Measurements from ENCODE around the gene U2AF2.

U2AF2 gene

DNA sequence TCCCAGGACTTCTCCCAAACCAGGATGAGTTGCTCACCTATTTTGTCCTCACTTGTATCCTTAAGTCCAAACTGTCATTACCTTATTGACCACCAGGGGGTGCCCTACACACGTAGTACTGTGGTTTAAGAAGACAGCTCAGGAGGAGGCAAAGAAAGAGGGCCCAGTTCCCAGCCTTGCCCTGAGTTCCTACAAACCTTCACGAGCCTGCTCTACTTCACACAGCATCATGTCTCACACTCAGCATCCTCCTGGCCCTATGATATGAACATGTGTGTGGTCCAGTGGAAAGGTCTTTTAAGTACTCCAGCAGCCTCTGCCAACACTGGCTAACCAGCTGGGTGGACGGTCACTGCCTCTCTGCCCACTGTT, 22.4 kb upstream of the U2AF2 start:
- Histone ChIP-seq H3K27me3 (replicated peaks; ENCODE audit: control insufficient read depth, insufficient read depth, low read length) (no peaks in the 10 kb centered on the region), H3K4me3 (replicated peaks; ENCODE audit: low read depth, low read length) (no peak overlapping the region), H3K36me3 (ENCODE audit: control insufficient read depth, insufficient read depth, low read length) (no peaks in the 10 kb centered on the region; the same call in 1 of the 2 replicates)
- TF ChIP-seq, protein P1, sequence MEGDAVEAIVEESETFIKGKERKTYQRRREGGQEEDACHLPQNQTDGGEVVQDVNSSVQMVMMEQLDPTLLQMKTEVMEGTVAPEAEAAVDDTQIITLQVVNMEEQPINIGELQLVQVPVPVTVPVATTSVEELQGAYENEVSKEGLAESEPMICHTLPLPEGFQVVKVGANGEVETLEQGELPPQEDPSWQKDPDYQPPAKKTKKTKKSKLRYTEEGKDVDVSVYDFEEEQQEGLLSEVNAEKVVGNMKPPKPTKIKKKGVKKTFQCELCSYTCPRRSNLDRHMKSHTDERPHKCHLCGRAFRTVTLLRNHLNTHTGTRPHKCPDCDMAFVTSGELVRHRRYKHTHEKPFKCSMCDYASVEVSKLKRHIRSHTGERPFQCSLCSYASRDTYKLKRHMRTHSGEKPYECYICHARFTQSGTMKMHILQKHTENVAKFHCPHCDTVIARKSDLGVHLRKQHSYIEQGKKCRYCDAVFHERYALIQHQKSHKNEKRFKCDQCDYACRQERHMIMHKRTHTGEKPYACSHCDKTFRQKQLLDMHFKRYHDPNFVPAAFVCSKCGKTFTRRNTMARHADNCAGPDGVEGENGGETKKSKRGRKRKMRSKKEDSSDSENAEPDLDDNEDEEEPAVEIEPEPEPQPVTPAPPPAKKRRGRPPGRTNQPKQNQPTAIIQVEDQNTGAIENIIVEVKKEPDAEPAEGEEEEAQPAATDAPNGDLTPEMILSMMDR (IDR thresholded peaks at IDR 0.05; ENCODE audit: insufficient read depth, low read length, poor library complexity, severe bottlenecking), result peak; percentile 73
- no peak for DNase-seq (ENCODE audit: extremely low read depth, insufficient read length)

DNA sequence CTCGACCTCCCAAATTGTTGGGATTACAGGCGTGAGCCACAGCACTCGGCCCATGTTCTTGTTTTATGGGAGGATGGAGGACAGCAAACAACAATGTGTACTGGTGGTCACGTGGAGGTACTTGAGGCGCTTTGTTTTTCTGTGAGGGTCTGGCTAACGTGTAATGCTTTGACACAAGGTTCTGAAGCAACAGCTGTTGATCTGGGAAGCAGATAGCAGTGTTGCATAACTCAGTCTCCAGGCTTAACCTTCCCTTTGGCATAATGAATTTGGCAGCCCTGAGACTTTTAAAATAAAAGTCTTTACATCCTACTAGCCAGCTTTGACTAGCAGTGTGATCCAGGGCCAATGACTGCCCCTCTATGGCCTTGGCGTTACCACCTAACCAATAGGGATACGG, 21.0 kb upstream of the U2AF2 start:
- TF ChIP-seq, protein P1 (IDR thresholded peaks at IDR 0.05; ENCODE audit: insufficient read depth, low read length, poor library complexity, severe bottlenecking), result no peak
- H3K4me3 ChIP-seq (replicated peaks; ENCODE audit: low read depth, low read length), result peak overlapping the region; percentile 99; the same call in 1 of the 2 replicates
- no peaks in the 10 kb centered on the region; the same call in 1 of the 2 replicates for H3K36me3 ChIP-seq (ENCODE audit: control insufficient read depth, insufficient read depth, low read length)
- no peak for DNase-seq (ENCODE audit: extremely low read depth, insufficient read length)
- H3K27me3 ChIP-seq (replicated peaks; ENCODE audit: control insufficient read depth, insufficient read depth, low read length), result no peaks in the 10 kb centered on the region

DNA sequence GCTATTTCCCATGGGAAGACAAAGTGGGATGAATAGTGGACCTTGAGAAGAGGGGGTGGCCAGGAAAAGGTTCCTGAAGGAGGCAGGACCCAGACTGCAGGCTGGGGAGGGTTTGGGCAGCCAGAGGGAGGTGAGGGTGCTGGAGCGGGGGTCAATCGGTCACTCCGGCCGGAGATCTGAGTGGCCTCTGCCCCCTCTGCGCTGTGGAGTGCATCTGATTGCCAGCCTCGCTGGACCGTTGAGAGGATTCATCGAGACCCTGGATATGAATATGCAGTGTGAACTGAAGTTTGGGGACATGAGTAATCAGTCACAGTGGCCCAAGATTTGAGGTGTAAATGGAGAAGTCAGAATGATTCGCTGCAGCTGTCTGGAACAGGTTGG, 19.5 kb upstream of the U2AF2 start:
- TF ChIP-seq, protein P1 (IDR thresholded peaks at IDR 0.05; ENCODE audit: insufficient read depth, low read length, poor library complexity, severe bottlenecking), result no peak
- DNase-seq (ENCODE audit: extremely low read depth, insufficient read length), result no peak
- Histone ChIP-seq H3K36me3 (ENCODE audit: control insufficient read depth, insufficient read depth, low read length) (no peaks in the 10 kb centered on the region; the same call in 1 of the 2 replicates), H3K27me3 (replicated peaks; ENCODE audit: control insufficient read depth, insufficient read depth, low read length) (no peaks in the 10 kb centered on the region), H3K4me3 (replicated peaks; ENCODE audit: low read depth, low read length) (peak overlapping the region; percentile 99)

DNA sequence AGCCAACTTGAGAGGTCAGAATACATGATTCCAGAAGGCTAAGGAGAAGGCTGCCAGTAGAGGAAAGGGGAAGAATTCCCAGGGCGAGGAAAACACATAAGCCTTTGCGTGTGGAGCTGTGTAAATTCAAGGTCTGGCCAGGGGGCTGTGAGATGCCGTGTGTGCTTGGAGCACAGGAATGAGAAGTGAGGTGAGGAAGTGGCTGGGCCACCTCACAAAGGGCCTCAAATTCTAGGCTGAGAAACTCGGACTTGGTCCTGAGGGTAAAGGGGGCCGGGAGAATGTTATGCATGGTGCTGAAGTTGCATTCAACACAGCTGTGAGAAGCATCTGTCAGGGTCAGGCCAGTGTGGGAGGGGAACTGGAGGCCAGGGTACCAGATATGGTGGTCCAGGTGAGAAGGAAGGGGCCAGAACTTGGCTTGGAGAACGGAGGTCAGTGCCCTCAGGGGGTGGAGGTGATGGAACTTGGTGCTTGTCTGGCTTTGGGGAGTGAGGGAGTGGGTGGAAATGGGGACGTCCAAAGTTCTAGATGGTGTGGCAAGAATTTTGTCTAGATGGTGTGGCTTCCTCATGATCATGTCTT, 18.9 kb upstream of the U2AF2 start:
- Histone ChIP-seq H3K36me3 (ENCODE audit: control insufficient read depth, insufficient read depth, low read length) (no peaks in the 10 kb centered on the region; the same call in 1 of the 2 replicates), H3K4me3 (replicated peaks; ENCODE audit: low read depth, low read length) (peak overlapping the region; percentile 99), H3K27me3 (replicated peaks; ENCODE audit: control insufficient read depth, insufficient read depth, low read length) (no peaks in the 10 kb centered on the region)
- no peak for DNase-seq (ENCODE audit: extremely low read depth, insufficient read length)
- TF ChIP-seq, protein P1 (IDR thresholded peaks at IDR 0.05; ENCODE audit: insufficient read depth, low read length, poor library complexity, severe bottlenecking), result no peak

DNA sequence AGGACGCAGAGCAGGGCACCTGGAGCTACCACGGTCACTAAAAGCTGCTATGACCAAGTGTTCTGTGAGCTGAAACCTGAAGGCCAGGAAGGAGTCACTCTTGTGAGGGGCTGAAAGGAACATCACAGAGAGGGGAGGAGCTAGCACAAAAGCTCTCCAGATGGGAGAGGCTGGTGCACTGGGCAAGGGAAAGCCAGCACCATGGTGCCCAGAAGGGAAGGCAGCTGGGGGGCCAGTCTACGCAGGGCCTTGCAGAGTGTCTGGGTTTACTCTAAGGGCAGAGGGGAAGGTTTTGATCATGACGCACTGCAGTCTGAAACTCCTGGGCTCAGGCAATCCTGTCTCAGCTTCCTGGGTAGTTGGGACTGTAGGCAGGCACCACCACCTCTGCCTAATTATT, 18.1 kb upstream of the U2AF2 start:
- no peaks in the 10 kb centered on the region for H3K27me3 ChIP-seq (replicated peaks; ENCODE audit: control insufficient read depth, insufficient read depth, low read length)
- TF ChIP-seq, protein P1 (IDR thresholded peaks at IDR 0.05; ENCODE audit: insufficient read depth, low read length, poor library complexity, severe bottlenecking), result no peak
- peak overlapping the region; percentile 99 for H3K4me3 ChIP-seq (replicated peaks; ENCODE audit: low read depth, low read length)
- no peaks in the 10 kb centered on the region; the same call in 1 of the 2 replicates for H3K36me3 ChIP-seq (ENCODE audit: control insufficient read depth, insufficient read depth, low read length)
- no peak for DNase-seq (ENCODE audit: extremely low read depth, insufficient read length)

DNA sequence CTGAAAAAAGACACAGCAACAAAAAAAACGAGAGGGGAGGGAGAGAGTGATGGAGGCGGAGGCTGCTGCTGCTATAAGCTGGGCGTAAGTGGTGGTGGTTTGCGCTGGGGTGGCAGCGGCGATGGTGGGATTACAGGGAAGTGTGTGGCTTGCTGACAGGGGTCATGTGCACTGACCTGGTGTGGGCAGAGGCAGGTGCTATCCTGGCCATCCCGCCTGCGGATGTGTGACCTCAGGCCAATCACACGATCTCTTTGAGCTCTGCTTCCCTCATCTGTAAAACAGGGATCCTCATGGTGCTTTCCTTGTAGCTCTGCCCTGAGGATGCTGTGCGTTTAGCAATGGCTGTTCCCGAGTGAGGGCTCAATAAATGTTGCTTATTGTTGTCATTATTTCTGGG, 17.3 kb upstream of the U2AF2 start:
- H3K27me3 ChIP-seq (replicated peaks; ENCODE audit: control insufficient read depth, insufficient read depth, low read length), result no peaks in the 10 kb centered on the region
- DNase-seq (ENCODE audit: extremely low read depth, insufficient read length), result no peak
- H3K36me3 ChIP-seq (ENCODE audit: control insufficient read depth, insufficient read depth, low read length), result no peaks in the 10 kb centered on the region; the same call in 1 of the 2 replicates
- no peak overlapping the region for H3K4me3 ChIP-seq (replicated peaks; ENCODE audit: low read depth, low read length)
- TF ChIP-seq, protein P1 (IDR thresholded peaks at IDR 0.05; ENCODE audit: insufficient read depth, low read length, poor library complexity, severe bottlenecking), result no peak
